Amygdala (tissue), 56 donors: ENCODE measurements around the gene PDCD2L.
"Not testable (repeated sequence)": the region's sequence is repeated elsewhere in the genome, so short reads cannot be mapped to it uniquely, and the experiment has no call there.

ENCODE experiments used
- DNase-seq, 56 donors: peaks; one replicate each; lab custom pipeline; 2025; lab: John Stamatoyannopoulos, UW

PDCD2L gene

DNA sequence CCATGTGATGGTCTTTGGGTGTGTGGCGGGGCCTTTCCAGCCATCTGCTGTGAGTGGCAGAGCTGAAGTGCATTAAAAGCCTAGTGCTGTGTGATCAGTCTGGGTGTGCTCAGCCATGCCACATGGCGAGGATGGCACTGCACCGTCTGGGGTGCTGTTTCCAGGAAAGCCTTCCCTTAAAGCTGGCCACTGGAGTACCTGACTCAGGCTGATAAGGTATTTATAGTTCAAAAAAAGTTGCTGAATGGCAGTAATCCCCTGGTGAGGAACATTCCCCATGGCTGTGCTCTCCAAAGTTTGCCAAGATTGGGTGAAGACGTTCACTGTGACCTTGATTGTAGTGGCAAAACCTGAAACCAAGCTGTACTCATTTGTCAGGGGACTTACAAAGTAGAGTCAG is 33.2 kb upstream of the PDCD2L start:
- no peak for DNase-seq

DNA sequence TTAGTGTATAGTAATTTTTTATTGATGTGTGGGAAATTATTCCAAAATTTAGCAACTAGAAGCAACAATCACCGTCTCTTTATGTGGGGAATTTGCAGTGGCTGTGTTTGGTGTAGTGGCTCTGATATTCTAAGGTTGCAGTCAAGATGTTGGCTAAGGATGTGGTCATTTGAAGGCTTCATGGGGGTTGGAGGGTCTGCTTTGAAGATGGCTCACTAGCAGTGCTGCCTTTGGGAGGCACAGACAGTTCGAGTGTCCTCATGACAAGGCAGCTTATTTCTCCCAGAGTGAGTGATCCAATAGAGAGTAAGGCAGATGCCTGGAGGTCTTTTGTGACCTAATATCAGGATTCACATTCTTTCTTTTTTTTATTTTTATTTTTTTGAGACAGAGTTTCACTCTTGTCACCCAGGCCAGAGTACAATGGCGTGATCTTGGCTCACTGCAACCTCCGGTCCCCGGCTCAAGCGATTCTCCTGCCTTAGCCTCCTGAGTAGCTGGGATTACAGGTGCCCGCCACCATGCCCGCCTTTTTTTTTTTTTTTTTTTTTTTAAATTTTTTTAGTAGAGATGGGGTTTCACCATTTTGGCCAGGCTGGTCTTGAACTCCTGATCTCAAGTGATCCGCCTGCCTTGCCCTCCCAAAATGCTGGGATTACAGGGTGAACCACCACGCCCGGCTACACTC is 30.5 kb upstream of the PDCD2L start:
- DNase-seq, result no peak

- DNase-seq, result no peak
Observed at GRCh38 chr19:34375598-34375997, 28.6 kb upstream of the PDCD2L start.

GRCh38 chr19:34380639-34381241 is 23.5 kb upstream of the PDCD2L start:
- no peak for DNase-seq

DNA sequence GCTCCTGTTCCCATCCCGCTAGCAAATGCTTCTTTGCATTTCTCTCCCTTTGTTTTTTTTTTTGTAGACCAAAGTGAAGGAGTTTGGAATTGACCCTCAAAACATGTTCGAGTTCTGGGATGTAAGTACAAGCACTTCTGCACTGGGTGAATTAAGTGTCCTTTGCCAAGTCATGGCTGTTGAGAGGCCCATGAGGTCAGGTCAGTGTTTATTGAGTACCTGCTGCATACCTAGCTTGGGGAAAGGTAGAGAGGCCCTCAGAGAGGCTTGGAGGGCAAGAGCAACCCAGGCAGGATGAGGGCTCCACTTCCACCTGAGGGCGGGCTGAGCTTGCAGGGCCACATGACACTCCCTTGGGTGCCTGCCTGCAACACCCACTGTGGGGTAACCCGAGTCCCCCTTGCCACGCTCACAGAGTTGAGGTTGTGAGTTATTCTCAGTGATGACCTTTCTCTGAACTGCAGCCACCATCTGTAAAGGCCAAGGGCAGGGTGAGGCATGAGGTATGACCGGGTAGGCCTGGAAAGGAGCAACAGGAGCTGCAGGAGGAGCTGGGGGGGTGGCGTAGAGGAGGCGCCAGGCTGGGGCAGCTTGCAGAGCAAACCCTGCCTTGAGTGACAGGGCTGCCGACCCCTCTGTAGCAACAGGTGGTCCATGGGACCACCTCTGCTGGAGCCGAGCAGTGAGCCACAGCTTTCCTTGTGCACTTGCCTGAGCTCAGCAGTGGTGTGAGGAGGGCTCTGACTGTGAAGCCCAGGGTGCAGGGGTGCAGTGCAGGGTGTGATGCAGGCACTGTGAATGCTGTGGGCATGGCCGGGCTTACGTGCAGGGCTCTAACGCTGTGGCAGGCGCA is 22.6 kb upstream of the PDCD2L start:
- no peak for DNase-seq

DNA sequence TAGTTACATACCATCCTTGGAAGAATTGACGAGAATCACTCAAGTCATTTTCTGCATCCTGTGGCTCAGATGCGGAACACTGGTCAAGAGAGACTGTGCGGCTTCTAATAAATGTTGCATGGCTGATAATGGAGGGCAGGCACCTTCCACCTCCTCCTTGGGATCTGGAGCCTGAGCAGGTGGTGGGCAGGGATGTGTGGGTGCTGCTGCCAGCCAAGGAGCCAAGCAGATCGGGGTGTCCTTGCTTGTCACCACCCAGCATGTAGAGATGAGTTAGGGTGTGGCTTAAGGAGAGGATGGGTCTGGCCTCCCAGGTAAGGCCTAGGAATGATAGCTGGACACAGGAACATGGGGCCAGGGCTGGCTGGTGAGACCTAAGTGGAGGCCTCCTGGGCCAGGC is 21.7 kb upstream of the PDCD2L start:
- DNase-seq, result no peak

DNA sequence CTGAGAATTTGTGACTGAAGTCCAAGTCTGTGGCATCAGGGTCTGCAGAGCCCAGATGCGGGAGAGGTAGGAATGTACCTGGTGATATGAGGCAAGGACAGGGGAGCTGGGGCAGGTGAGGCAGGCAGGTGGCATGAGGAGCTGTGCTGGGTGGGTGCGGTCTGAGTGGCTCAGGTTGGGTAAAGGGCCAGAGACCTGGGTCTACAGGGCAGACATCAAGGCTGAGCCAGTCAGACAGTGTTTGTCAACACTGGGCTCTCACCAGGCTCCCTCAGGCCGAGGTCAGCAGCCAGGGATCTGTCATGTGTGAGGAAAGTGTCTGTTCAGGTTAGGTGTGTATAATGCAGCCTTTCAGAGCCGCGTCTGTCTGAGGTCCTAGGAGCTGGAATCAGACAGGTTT is 20.6 kb upstream of the PDCD2L start:
- no peak for DNase-seq

- DNase-seq, result no peak
Observed at GRCh38 chr19:34386645-34387445, 17.4 kb upstream of the PDCD2L start.

- no peak for DNase-seq
Observed at GRCh38 chr19:34387446-34387810, 16.8 kb upstream of the PDCD2L start.

DNA sequence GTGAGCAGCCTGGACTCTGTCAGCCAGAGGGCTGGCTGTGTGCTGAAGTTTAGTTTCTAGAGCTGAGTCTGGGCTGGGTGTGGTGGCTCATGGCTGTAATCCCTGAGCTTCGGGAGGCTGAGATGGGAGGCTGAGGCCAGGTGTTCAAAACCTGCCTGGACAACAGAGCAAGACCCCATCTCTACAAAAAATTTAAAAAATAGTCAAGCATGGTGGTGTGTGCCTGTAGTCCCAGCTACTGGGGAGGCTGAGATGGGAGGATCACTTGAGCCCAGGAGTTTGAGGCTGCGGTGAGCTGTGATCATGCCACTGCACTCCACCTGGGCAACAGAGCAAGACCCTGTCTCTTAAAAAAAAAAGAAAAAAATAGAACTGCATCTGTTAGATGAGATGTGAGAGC is 15.5 kb upstream of the PDCD2L start:
- DNase-seq, result not testable (repeated sequence)

DNA sequence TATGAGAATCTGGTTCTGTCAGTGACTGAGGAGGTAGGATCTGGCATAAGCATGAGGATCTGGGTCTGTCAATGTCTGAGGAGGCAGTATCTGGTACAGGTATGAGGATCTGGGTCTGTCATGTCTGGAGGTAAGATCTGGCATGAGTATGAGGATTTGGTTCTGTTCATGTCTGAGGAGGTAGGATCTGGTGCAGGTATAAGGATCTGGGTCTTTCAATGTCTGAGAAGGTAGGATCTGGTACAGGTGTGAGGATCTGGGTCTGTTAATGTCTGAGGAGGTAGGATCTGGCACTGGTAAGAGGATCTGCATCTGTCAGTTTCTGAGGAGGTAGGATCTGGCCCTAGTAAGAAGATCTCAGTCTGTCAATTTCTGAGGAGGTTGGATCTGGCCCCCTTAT is 12.4 kb upstream of the PDCD2L start:
- DNase-seq, result no peak

DNA sequence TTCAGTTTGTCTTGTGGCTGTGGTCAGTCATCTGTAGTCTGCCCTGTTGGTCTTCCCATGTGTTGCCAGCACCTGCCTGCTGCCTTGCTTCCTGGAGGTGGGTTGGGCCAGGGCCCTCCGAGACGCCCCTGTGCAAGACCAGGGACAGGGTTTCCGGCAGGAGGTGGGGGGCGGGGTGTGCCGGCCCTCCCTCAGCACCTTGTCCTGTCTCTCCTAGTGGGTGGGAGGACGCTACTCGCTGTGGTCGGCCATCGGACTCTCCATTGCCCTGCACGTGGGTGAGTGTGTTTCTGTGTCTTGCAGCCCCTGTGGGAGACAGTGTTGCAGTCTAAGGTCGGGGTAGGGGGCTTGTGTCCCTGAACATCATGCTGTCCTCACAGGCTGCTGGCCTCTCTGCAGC is 11.2 kb upstream of the PDCD2L start:
- no peak for DNase-seq

GRCh38 chr19:34393629-34394028 is 10.6 kb upstream of the PDCD2L start:
- DNase-seq, result peak in 4 of 56 donors; percentile 10 to 18 (median 14)

DNA sequence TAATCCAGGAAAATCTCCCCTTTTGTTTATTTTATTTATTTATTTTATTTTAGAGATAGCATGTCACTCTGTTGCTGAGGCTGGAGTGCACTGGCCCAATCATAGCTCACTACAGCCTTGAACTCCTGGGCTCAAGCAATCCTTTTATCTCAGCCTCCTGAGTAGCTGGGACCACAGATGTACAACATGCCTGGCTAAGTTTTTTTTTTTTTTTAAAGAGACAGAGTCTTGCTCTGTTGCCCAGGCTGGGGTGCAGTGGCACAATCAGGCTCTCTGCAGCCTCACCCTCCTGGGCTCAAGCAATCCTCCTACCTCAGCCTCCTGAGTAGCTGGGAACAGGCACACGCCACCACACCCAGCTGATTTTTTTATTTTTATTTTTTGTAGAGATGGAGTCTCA is 6.3 kb upstream of the PDCD2L start:
- no peak for DNase-seq

DNA sequence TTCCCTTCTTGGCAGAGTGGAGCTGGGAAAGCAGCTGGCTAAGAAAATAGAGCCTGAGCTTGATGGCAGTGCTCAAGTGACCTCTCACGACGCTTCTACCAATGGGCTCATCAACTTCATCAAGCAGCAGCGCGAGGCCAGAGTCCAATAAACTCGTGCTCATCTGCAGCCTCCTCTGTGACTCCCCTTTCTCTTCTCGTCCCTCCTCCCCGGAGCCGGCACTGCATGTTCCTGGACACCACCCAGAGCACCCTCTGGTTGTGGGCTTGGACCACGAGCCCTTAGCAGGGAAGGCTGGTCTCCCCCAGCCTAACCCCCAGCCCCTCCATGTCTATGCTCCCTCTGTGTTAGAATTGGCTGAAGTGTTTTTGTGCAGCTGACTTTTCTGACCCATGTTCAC is 4.3 kb upstream of the PDCD2L start:
- no peak for DNase-seq

GRCh38 chr19:34400844-34401243 is 3.4 kb upstream of the PDCD2L start:
- not testable (repeated sequence) for DNase-seq

DNA sequence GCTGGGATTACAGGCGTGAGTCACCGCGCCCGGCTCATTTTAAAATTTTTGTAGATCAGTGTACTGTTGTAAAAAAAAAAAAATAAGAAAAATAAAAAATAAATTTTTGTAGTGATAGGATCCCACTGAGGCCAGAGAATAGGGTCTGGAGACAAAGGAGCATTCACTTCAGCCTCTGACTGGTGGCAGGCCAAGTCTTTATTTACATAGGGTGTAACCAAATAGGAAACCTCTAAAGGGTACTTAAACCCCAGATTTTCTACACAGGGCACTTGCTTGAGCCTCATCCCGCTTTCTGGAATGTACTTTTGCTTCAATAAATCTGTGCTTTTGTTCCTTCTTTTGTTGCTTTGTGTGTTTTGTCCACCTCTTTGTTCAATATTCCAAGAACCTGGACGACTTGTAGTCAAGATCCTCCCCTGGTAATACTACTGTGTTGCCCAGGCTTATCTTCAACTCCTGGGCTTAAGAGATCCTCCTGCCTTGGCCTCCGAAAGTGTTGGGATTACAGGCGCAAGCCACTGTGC is 2.1 kb upstream of the PDCD2L start:
- no peak for DNase-seq

GRCh38 chr19:34403784-34404108 is 453 bp upstream of the PDCD2L start:
- DNase-seq, result no peak

DNA sequence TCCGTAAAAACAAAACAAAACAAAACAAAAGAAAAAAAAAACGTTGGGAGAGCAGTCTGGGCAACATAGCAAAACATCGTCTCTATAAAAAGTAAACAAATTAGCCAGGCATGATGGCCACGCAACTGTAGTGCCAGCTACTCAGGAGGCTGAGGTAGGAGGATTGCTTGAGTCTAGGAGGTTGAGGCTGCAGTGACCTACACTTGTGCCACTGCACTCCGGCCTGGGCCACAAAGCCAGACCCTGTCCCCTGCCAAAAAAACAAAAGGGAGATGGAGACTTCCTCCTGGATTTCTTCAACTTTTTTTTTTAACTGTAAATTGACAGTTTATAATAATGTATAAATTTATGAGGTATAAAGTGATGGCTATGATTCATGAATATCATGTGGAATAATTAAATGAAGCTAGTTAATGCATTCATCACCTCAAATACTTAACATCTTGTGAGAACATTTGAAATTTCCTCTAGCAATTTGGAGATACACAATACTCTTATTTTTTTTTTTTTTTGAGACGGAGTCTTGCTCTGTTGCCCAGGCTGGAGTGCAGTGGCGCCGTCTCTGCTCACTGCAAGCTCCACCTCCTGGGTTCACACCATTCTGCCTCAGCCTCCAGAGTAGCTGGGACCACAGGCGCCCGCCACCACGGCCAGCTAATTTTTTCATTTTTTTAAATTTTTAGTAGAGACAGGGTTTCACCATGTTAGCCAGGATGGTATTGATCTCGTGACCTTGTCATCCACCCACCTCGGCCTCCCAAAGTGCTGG is 1.9 kb downstream of the PDCD2L start:
- DNase-seq, result no peak

DNA sequence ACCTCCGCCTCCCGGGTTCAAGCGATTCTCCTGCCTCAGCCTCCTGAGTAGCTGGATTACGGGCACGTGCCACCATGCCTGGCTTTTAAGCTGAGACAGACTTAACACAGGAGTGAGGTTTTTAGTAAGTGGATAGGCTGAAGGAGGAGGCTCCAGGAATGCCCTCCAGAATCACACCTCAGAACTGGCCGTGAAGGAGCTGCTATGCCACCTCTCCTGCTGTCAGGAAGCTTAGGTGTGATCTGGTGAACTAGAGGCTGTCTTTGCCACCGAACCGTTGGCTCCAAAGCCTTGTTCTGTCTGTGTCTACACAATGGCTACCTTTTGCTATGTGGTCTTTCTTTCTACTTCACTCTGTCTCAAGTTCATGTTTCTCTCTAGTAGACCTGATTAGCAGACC is 4.2 kb downstream of the PDCD2L start:
- no peak for DNase-seq
